Lower leg skin (tissue), 4 donors: ENCODE data around the gene ARMH1. TPM values are rescaled to one million over a fixed set of nuclear protein-coding genes. Genes with fewer than 3 reads are reported as not detected.

Experiments used
- DNase-seq, 2 donors: peaks; one replicate each; pipeline ENCODE4 v3.0.0-alpha.2; 2019; ENCODE audit warnings: low spot score in 2 of 2
- H3K4me3 ChIP-seq: fragments of 200-600 bp; sonication (generic); 2 replicates; pipeline ENCODE4 v1.5.1; 2017; ENCODE audit warnings: mild to moderate bottlenecking, low read depth; ENCODE audit not compliant: poor library complexity, severe bottlenecking
- CTCF ChIP-seq, 3 donors: fragments of 450-650 bp; IDR thresholded peaks; one replicate each; pipeline ENCODE4 v1.5.1; 2016; ENCODE audit warnings: antibody characterized with exemption in 3 of 3, mild to moderate bottlenecking in 3 of 3, moderate library complexity in 2 of 3
- POLR2A ChIP-seq, 2 donors: fragments of 450-650 bp; IDR thresholded peaks; one replicate each; pipeline ENCODE4 v1.6.1; 2016 to 2017; ENCODE audit warnings: antibody characterized with exemption in 2 of 2, mild to moderate bottlenecking in 1 of 2, moderate library complexity in 1 of 2
- WGBS, 2 donors: methylation state at CpG; one replicate each; pipeline ENCODE4 v1.1.5; 2018; 5-methylcytosine and 5-hydroxymethylcytosine counted together
- intact Hi-C: fragments of 100-400 bp; cut with DNase I; formaldehyde crosslinking; loops from one replicate; pipeline ENCODE4 v1.15.0; 2023; ENCODE audit warnings: low total_unique reads
- total RNA-seq, 4 donors: library from RNA; depleted of rRNA; stranded (reverse); fragments of >200 nt; gene quantifications; one replicate each; pipeline ENCODE4 v1.1.0, GENCODE V29; 2016

ARMH1 gene
- total RNA-seq, 4 donors from 2014 or later, result 2.7 TPM; not detected in 3

- no peak for TF ChIP-seq CTCF (IDR thresholded peaks at IDR 0.05)
- H3K4me3 ChIP-seq, result no peak overlapping the region
- no peak for DNase-seq
- intact Hi-C loops, result no loop called here
- WGBS, 2 donors, result 75 to 95% methylated on average over 2 of the region's 2 CpGs
Measured at GRCh38 chr1:44647896-44648295, 26.6 kb upstream of the ARMH1 start.

- intact Hi-C loops, result no loop called here
- DNase-seq, result no peak
- H3K4me3 ChIP-seq, result no peak overlapping the region
- 88% methylated on average over 13 of the region's 13 CpGs for WGBS, 2 donors
- TF ChIP-seq POLR2A (IDR thresholded peaks at IDR 0.05) (no peak), CTCF (IDR thresholded peaks at IDR 0.05) (no peak)
Measured at GRCh38 chr1:44648529-44649250, 25.8 kb upstream of the ARMH1 start.

GRCh38 chr1:44649788-44650158, 24.7 kb upstream of the ARMH1 start:
- intact Hi-C loops, result no loop called here
- DNase-seq, result no peak
- 85 to 88% methylated on average over 13 of the region's 13 CpGs for WGBS, 2 donors

GRCh38 chr1:44650159-44650831, 24.2 kb upstream of the ARMH1 start:
- DNase-seq, result no peak
- 81 to 84% methylated on average over 17 to 22 of the region's 23 CpGs for WGBS, 2 donors
- no peak overlapping the region for H3K4me3 ChIP-seq
- intact Hi-C loops, result no loop called here
- TF ChIP-seq POLR2A (IDR thresholded peaks at IDR 0.05) (no peak), CTCF (IDR thresholded peaks at IDR 0.05) (no peak)

More at GRCh38 chr1:44649788-44650158, 24.7 kb upstream of the ARMH1 start:
- no peak overlapping the region for H3K4me3 ChIP-seq
- TF ChIP-seq POLR2A (IDR thresholded peaks at IDR 0.05) (no peak), CTCF (IDR thresholded peaks at IDR 0.05) (no peak)

- TF ChIP-seq POLR2A (IDR thresholded peaks at IDR 0.05) (no peak), CTCF (IDR thresholded peaks at IDR 0.05) (no peak)
- intact Hi-C loops, result no loop called here
- H3K4me3 ChIP-seq, result no peak overlapping the region
- WGBS, 2 donors, result 85 to 95% methylated on average over 8 of the region's 8 CpGs
- no peak for DNase-seq
Measured at GRCh38 chr1:44651069-44651468, 23.4 kb upstream of the ARMH1 start.
